Dendritic cell treated with granulocyte-macrophage colony-stimulating factor and Interleukin-4, amounts not matched to agents 40 ng/mL and 50 ng/mL, for 4 days (primary cell): Measurements from ENCODE around the gene HOXD1.
A peak's percentile ranks its signal among the peaks of the same experiment; 100 is the strongest.

Experiments used
- H3K27ac Mint-ChIP-seq: one replicate; pipeline ENCODE4 v1.8.0; 2022; ENCODE audit warnings: mild to moderate bottlenecking, mixed read lengths
- H3K27me3 Mint-ChIP-seq: one replicate; pipeline ENCODE4 v1.8.0; 2022; ENCODE audit warnings: mild to moderate bottlenecking, mixed read lengths
- H3K36me3 Mint-ChIP-seq: one replicate; pipeline ENCODE4 v1.8.0; 2022; ENCODE audit warnings: low read depth, mixed read lengths
- H3K4me1 Mint-ChIP-seq: one replicate; pipeline ENCODE4 v1.8.0; 2022; ENCODE audit warnings: low read depth, mixed read lengths
- H3K4me3 Mint-ChIP-seq: one replicate; pipeline ENCODE4 v1.8.0; 2022; ENCODE audit warnings: mild to moderate bottlenecking, moderate library complexity, mixed read lengths
- H3K9me3 Mint-ChIP-seq: one replicate; pipeline ENCODE4 v1.8.0; 2022; ENCODE audit warnings: mixed read lengths
- intact Hi-C: fragments of 100-400 bp; cut with micrococcal nuclease; formaldehyde crosslinking; loops from one replicate; pipeline ENCODE4 v1.15.0; 2022

Gene HOXD1

GRCh38 chr2:176178038-176178756, 10.3 kb upstream of the HOXD1 start:
- Mint-ChIP-seq H3K27me3 (peaks cover 88% of the 10 kb centered on the region), H3K27ac (no peak overlapping the region), H3K4me1 (peaks cover 5% of the 10 kb centered on the region), H3K9me3 (no peaks in the 10 kb centered on the region), H3K4me3 (no peak overlapping the region), H3K36me3 (no peaks in the 10 kb centered on the region)
- intact Hi-C loops: no loop called here

- intact Hi-C loops: no loop called here
- H3K27ac Mint-ChIP-seq: no peak overlapping the region
- H3K27me3 Mint-ChIP-seq: peaks cover 89% of the 10 kb centered on the region
- H3K4me3 Mint-ChIP-seq: no peak overlapping the region
- H3K9me3 Mint-ChIP-seq: no peaks in the 10 kb centered on the region
- H3K4me1 Mint-ChIP-seq: peaks cover 5% of the 10 kb centered on the region
- no peaks in the 10 kb centered on the region for H3K36me3 Mint-ChIP-seq
Measured at GRCh38 chr2:176178757-176179295, 9.6 kb upstream of the HOXD1 start.

GRCh38 chr2:176181551-176181950, 6.9 kb upstream of the HOXD1 start:
- Mint-ChIP-seq H3K36me3 (no peaks in the 10 kb centered on the region), H3K4me1 (no peaks in the 10 kb centered on the region), H3K27me3 (peaks cover 86% of the 10 kb centered on the region), H3K9me3 (no peaks in the 10 kb centered on the region), H3K4me3 (no peak overlapping the region), H3K27ac (no peak overlapping the region)
- intact Hi-C loops: no loop called here

- H3K27ac Mint-ChIP-seq: no peak overlapping the region
- intact Hi-C loops: no loop called here
- H3K27me3 Mint-ChIP-seq: peaks cover 86% of the 10 kb centered on the region
- H3K4me3 Mint-ChIP-seq: no peak overlapping the region
- H3K4me1 Mint-ChIP-seq: peaks cover 4% of the 10 kb centered on the region
- H3K9me3 Mint-ChIP-seq: no peaks in the 10 kb centered on the region
- H3K36me3 Mint-ChIP-seq: no peaks in the 10 kb centered on the region
Measured at GRCh38 chr2:176182671-176183070, 5.8 kb upstream of the HOXD1 start.

GRCh38 chr2:176184749-176185148, 3.7 kb upstream of the HOXD1 start:
- Mint-ChIP-seq H3K9me3 (no peaks in the 10 kb centered on the region), H3K27me3 (peaks cover 83% of the 10 kb centered on the region), H3K36me3 (no peaks in the 10 kb centered on the region), H3K4me1 (peaks cover 19% of the 10 kb centered on the region), H3K4me3 (no peak overlapping the region), H3K27ac (no peak overlapping the region)
- intact Hi-C loops: no loop called here

- no peak overlapping the region for H3K27ac Mint-ChIP-seq
- H3K9me3 Mint-ChIP-seq: no peaks in the 10 kb centered on the region
- peaks cover 86% of the 10 kb centered on the region for H3K27me3 Mint-ChIP-seq
- intact Hi-C loops: no loop called here
- no peak overlapping the region for H3K4me3 Mint-ChIP-seq
- H3K36me3 Mint-ChIP-seq: no peaks in the 10 kb centered on the region
- H3K4me1 Mint-ChIP-seq: peaks cover 22% of the 10 kb centered on the region
Measured at GRCh38 chr2:176186024-176186423, 2.4 kb upstream of the HOXD1 start.

- H3K36me3 Mint-ChIP-seq: no peaks in the 10 kb centered on the region
- H3K27ac Mint-ChIP-seq: no peak overlapping the region
- H3K27me3 Mint-ChIP-seq: peaks cover 88% of the 10 kb centered on the region
- intact Hi-C loops: no loop called here
- H3K4me1 Mint-ChIP-seq: peaks cover 22% of the 10 kb centered on the region
- peak overlapping the region; percentile 73 for H3K4me3 Mint-ChIP-seq
- H3K9me3 Mint-ChIP-seq: no peaks in the 10 kb centered on the region
Measured at GRCh38 chr2:176187200-176187898, 1.1 kb upstream of the HOXD1 start.

GRCh38 chr2:176188774-176189680, 559 bp downstream of the HOXD1 start:
- H3K27ac Mint-ChIP-seq: no peak overlapping the region
- intact Hi-C loops: no loop called here
- peak overlapping the region; percentile 48 for H3K4me3 Mint-ChIP-seq
- peaks cover 22% of the 10 kb centered on the region for H3K4me1 Mint-ChIP-seq
- H3K9me3 Mint-ChIP-seq: no peaks in the 10 kb centered on the region
- peaks cover 84% of the 10 kb centered on the region for H3K27me3 Mint-ChIP-seq
- H3K36me3 Mint-ChIP-seq: no peaks in the 10 kb centered on the region

GRCh38 chr2:176189681-176190641, 1.5 kb downstream of the HOXD1 start:
- Mint-ChIP-seq H3K27ac (no peak overlapping the region), H3K4me3 (no peak overlapping the region), H3K27me3 (peaks cover 82% of the 10 kb centered on the region), H3K36me3 (no peaks in the 10 kb centered on the region), H3K4me1 (peaks cover 22% of the 10 kb centered on the region), H3K9me3 (no peaks in the 10 kb centered on the region)
- intact Hi-C loops: no loop called here

GRCh38 chr2:176192351-176192750, 3.9 kb downstream of the HOXD1 start:
- H3K27ac Mint-ChIP-seq: no peak overlapping the region

GRCh38 chr2:176193048-176193447, 4.6 kb downstream of the HOXD1 start:
- peaks cover 15% of the 10 kb centered on the region for H3K4me1 Mint-ChIP-seq
- no peaks in the 10 kb centered on the region for H3K36me3 Mint-ChIP-seq
- no peaks in the 10 kb centered on the region for H3K9me3 Mint-ChIP-seq
- intact Hi-C loops: no loop called here
- H3K4me3 Mint-ChIP-seq: no peak overlapping the region
- H3K27ac Mint-ChIP-seq: no peak overlapping the region
- H3K27me3 Mint-ChIP-seq: peaks cover 71% of the 10 kb centered on the region

More at GRCh38 chr2:176192351-176192750, 3.9 kb downstream of the HOXD1 start:
- intact Hi-C loops: no loop called here
- no peaks in the 10 kb centered on the region for H3K9me3 Mint-ChIP-seq
- H3K36me3 Mint-ChIP-seq: no peaks in the 10 kb centered on the region
- H3K4me3 Mint-ChIP-seq: no peak overlapping the region
- peaks cover 22% of the 10 kb centered on the region for H3K4me1 Mint-ChIP-seq
- peaks cover 74% of the 10 kb centered on the region for H3K27me3 Mint-ChIP-seq

- Mint-ChIP-seq H3K27ac (no peak overlapping the region), H3K27me3 (peaks cover 45% of the 10 kb centered on the region), H3K36me3 (no peaks in the 10 kb centered on the region), H3K4me3 (no peak overlapping the region), H3K4me1 (no peaks in the 10 kb centered on the region), H3K9me3 (no peaks in the 10 kb centered on the region)
- intact Hi-C loops: no loop called here
Measured at GRCh38 chr2:176199902-176200301, 11.4 kb downstream of the HOXD1 start.

GRCh38 chr2:176200971-176201370, 12.5 kb downstream of the HOXD1 start:
- Mint-ChIP-seq H3K27me3 (peaks cover 41% of the 10 kb centered on the region), H3K36me3 (no peaks in the 10 kb centered on the region), H3K4me1 (no peaks in the 10 kb centered on the region), H3K9me3 (no peaks in the 10 kb centered on the region), H3K27ac (no peak overlapping the region), H3K4me3 (no peak overlapping the region)
- intact Hi-C loops: no loop called here
